NCI-H1930 (cell line): ENCODE results near the gene RSAD2.
"Not testable (repeated sequence)": the region's sequence is repeated elsewhere in the genome, so short reads cannot be mapped to it uniquely, and the experiment has no call there.

Source experiments
- DNase-seq, 2 experiments: peaks; one replicate each; lab custom pipeline; 2025; lab: John Stamatoyannopoulos, UW

Gene RSAD2

DNA sequence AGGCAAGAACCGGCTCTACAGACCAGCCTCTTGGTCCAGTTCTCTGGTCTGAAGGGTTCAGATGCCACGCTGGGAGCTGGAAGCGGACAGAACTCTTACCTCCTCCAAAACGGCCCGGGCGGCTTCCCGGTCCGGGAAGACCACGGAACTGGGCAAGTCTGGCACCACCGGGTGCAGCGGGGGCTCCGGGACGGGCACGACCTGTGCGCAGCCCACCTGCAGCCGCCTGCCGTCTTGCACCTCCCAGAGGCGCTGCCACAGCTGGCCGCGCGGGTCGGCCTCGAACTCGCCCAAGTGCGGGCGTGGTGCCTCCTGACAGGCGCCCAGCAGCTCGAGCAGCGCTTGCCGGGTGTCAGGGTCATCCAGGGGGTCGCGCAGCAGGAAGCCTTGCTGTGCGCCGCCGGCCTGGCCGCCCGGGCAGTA is 12.6 kb upstream of the RSAD2 start:
- peak in 1 of 2 experiments; percentile 26 for DNase-seq

DNA sequence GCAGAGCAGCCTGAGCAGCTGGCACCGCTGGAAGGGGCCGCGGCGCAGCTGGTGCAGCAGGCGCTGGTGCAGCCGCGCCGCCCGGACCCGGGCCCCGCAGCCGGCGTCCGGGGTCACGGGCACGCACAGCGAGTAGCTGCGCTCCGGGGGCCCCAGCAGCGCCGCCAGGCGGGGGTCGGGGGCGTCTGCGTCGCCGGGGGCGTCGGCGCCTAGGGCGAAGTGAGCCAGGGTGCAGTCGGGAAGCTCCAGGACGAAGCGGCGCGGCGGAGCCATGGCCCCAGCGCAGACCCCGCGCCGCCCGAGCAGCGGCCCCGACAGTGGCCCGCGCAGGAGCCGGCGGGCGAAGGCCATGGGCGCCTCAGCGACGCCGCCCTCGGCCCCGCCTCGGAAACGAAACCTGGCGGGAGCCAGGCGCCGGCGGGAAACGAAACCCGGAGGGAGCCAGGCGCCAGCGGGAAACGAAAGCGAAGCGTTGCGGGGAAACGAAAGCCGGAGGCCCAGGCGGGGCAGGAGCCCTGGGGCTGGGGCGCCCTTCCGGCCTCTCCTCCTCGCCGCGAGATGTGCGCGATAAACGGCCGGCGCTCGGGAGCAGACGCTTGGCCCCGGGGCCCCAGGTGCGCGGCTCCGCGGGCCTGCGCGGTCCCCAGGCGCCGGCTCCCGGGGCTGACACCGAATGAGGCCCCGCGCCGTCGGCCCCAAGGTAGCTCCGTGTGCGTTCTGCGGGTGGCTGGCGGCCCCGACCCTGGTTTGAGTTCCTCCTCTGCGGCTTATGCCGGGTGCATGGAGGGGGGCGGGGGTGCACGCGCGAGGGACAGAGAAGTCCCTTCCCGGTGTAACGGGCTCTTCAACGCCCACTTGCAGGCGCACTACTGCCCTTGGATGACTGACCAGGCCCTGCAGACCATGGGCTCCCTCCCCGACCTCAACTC is 12.0 kb upstream of the RSAD2 start, which contains the start of gene CMPK2:
Gene CMPK2 (minus strand): TSS at position 562 of the 929 bp plus-strand sequence. CDS start 211 bp downstream, at position 351.
- peak; percentile 46 to 57 for DNase-seq

DNA sequence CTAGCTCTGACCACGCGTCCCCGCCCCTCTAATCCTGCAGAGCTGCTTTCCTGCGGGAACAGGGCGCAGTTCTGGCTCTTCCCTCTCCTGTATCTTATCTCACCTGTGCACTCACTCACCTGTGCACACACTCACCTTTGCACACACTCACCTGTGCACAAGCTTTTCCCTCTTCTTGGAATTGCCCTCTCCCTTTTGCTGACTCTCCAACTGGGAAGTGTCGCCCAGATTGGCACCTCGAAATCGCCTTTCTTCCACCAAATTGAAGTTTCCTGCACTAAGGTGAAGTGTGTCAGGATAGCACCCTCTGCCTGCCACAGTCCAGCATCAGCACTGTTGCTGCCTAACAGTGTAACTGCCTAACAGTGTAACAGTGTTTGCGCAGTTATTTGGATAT is 11.3 kb upstream of the RSAD2 start:
- peak; percentile 32 to 45 for DNase-seq

DNA sequence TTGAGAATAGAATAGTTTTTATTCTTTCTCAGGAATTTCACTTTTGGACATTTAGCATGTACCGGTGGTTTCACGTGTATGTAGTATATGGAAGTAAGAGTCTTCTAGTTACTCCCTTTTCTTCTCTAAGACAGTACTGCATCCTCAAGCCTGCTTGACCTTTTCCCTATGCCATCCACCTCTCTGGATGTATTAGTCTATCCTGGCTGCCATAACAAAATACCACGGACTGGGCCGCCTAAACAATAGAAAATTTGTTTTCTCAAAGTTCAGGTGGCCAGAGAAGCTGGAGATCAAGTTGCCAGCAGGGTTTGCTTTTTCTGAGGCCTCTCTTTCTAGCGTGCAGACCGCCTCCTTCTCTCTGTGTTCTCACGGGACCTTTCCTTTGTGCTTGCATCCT is 10.6 kb upstream of the RSAD2 start:
- DNase-seq: no peak

DNA sequence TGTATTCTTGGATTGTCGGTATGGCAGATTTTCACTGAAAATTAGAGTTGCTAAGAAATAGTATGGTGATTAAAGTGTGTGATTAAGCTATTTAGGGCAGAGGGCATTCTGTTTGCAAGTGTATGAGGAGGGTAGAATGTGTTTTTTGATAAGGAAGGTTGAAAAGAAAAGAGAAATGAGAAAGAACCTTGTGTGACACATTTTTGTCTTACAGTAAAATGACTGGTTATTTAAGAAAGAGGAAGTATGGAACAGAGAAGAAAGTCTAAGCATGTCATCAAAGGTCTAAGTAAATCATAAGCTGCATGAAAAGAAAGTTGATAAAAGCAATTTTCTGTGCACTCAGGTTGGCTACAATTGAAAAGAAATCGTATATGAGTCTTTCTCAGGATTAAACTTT is 5.2 kb upstream of the RSAD2 start:
- DNase-seq: no peak

DNA sequence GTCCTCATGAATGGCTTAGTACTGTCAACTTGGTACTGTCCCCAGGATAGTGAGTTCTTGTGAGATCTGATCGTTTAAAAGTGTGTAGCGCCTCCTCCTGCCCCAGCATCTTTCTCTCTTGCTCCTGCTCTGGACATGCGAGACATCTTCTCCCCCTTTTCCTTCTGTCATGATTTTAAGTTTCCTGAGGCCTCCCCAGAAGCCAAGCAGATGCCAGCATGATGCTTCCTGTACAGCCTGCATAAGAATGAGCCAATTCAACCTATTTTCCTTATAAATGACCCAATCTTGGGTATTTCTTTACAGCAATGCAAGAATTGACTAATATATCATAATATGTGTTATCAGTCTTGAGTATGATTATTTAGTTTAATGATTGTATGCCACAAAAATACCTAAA is 3.5 kb upstream of the RSAD2 start:
- DNase-seq: no peak

DNA sequence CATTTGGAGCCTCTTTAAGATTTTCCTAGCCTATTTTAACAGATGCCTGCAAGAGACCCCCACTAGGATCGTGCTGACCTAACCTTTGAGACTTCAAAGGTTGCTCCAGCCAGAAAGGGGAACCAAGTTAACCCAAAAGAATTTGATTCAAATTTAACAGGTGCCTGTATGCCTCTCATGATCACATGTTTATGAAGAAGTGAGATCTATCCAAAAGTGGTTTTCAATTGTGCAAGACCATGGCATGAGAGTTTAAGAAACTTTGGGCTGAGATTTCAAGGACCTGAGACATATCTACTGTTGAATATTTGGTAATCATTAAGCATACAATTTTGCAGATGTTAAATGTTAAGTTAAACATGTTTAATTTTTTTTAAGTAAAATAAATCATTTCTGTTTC is 1.3 kb upstream of the RSAD2 start:
- DNase-seq: no peak

DNA sequence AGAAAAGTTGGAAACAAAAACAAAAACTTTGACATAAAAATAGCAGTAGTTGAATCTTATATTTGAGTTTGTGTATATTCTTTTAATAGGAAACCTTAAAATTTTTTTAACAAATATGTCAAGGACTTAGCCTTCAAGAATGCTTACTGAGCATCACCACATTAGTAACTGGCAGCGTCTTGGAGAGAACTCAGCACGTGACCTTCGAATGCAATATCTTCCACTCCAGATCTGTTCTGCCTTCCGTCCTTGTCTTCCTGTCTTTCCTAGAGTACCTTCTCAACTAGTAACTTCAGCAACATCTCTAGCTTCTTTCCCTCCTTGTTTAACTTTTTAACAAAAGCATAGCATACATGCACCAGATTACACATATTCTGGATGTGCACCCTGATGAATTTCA is 972 bp downstream of the RSAD2 start:
- no peak for DNase-seq

DNA sequence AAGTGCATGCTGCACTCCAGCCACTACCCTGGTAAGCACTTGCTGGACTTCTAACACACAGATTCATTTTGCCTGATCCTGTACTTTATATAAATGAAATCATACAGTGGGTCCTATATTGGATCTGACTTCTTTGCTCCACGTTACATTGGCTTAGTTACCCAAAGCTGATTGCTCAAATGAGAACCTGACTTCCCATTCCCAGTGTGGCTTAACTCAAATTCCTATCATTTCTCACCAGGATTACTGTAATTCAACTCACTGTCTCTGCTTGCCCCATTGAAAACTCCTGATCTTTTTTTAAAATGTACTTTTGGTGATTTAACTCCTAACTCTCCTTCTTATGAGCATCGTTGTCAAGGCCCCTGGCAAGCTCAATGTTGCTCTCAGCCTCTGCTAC is 1.4 kb downstream of the RSAD2 start:
- no peak for DNase-seq

DNA sequence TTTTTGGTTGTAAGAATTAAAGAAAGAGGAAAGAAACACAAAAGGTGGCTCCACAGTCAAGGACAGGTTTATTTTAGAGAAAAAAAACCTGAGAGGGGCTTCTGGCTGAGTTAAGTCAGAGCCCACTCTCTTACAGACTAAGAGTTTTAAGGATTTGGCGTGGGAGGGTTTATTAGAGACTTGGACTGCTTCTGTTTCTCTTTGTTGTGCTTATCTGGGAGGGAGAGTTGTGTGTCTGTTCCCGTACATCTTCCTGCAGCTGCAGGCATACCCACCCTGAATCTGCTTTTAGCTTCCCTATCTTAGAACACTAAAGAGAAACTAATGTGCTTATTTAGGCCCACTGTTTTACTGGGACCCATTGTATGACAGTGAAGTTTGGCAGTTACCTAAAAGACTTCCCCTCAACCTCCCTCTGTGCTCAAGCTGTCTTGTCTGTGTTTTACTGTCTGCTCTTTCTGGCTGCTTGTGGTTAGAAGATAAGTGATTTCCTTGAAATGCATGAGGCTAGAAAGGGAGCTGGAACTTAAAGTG is 2.7 kb downstream of the RSAD2 start:
- no peak for DNase-seq

DNA sequence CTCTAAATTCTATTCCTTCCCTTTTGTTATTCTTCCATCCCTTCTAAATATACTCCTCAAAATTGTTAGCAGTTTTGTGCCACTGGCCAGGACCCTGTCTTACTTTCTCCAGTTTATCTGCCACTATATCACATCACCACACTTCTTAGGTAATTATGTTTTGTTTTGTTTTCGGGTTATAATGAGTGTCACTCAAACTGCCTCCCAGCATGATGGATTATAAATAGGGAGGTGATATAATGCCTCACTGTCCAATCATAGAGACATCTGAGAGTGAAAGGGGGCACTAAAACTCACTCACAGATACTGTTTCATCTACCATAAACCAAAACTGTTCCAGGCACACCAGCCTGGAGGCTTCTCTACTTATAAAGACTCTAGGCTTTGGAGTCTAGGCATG is 3.5 kb downstream of the RSAD2 start:
- DNase-seq: no peak

DNA sequence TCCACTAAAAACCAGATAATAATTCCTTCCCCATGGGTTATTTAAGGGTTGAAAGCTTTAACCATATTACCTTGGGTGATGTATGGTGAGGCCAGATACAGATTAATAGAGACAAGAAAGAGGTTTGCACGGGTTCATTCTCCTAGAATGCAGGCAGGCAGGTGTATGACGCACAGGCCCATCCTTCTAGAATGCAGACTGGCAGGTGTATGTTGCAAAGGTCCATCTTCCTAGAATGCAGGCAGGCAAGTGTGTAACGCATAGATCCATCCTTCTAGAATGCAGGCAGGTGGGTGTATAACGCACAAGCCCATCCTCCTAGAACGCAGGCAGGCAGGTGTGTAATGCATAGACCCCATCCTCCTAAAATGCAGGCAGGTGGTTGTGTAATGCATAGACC is 3.9 kb downstream of the RSAD2 start:
- DNase-seq: no peak

DNA sequence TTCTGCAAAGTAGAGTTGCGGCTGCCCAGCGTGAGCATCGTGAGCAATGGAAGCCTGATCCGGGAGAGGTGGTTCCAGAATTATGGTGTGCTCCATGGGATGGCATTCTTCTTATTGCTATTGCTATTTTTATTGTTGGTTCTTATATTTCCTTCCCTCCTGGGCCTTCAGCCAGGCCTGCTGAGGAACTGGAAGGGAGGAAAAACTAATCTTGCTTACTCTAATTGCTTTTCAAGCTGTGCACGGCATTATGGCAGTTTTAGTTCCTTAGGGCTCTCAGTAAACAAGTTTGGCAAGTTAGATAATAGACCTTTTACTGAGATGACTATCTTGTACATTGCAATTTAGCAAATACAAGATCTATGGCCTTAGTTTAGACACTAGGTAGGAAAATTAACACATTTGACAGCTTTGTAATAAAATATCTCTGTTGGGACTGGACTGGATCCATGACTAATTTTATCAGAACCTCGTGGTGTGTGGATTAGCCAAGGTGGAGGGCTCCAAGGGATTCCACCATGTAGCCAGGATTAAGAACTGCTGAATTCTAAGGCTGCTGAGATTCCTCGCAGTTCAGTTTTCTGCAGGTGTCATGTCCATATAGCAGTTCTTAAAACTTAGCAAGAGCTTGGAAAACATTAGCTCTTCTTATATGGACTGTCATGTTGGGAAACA is 6.0 kb downstream of the RSAD2 start:
- no peak for DNase-seq

DNA sequence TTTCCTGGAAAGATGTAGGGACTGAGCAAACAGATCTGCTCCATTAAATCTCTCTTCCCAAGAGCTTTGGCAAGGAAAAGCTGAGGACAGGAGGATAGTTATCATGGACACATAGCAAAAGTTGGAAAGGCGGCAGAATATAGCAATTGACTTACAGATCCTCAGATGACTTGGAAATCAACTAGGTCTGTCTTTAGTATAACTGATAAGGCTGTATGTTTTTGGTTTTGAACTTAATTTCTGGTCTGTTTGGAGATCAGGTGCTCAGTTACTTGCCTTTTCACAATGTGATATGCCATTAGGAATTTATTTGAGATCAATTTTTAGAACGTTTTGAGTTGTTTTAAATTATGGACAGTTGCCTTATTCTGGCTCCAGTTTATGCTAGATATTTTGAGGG is 8.0 kb downstream of the RSAD2 start:
- DNase-seq: no peak

DNA sequence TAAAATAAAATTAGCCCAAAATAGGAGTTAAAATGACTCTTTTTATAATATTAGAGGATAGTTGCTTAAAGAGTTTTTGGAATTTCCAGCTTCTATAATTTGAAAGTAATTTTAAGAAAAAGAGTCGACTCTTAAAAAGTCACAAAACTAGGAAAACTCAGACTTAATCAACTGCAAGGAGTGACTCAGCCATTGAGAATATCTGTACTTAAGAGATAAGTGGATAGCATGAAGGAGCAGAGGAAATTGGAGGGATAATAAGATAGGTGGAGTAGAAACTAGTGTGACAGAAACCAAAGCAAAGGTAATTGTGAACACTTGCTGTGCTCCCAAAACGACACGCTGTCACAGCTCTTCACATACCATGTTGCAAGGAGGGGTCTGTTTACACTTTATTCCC is 8.4 kb downstream of the RSAD2 start:
- no peak for DNase-seq

DNA sequence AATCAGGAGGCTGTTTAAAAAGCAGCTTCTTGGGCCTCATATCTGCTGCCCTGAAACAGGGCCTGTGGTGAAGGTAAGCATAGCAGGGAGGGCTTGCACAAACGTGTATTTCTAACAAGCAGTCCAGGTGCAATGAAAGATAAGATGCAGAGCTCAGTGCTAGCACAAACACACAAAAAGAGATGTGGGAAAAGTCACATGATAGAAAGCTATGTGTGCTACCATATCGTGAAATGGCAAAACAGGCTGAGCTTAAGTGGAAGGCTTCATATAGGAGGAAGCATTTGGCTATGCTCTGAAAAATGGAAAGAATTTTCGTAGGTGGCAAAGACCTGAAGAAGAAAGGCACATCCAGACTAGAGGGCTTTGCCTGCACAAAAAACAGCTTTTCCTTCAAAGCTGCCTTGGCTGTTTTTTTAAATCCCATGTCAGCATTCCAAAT is 10.2 kb downstream of the RSAD2 start:
- no peak for DNase-seq

DNA sequence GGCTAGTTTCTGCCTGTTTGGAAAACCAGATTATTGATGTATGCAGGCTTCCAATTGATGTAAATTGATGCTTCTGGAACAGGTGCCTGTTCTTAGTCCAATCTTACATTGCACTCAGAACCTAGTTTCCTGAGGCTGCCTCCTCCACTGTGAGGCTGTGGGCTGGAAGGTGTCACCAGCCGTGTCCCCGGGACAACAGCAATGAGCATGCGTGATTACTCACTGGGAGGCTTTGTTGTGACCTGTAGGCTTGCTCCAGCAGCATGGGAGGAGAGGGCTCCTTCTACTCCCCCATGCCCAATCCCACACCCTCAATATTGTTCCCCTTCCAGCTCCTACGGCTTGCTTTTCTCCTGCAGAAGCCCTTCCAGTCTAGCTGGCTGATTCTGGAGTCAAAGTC is 11.1 kb downstream of the RSAD2 start:
- no peak for DNase-seq

DNA sequence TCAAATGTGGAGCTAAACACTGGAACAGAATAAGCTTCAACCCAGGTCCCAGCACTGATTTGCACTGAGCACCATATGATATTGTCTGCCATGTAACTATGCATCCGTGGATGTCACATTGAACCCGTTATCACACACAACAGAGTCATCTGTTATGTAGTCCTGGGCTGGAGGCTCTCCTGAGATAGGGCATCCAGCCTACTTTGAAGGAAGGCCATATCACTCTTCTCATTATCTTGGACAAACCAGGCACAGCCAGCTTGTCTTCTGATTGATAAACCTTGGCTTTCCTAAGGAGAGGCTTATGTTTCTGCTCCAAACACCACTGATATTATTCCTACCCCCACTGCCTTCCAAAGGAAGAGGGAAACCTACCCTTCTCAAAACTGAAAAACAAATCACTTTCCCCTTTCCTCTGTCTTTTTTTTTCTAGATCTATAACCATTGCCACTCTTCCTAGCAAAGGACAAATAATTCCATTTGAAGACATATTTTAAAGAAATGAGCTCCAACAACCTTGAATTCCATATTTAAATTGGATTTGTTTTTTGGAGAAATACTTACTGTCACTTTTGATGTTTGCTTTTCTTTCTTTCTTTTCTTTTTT is 16.4 kb downstream of the RSAD2 start:
- no peak for DNase-seq

DNA sequence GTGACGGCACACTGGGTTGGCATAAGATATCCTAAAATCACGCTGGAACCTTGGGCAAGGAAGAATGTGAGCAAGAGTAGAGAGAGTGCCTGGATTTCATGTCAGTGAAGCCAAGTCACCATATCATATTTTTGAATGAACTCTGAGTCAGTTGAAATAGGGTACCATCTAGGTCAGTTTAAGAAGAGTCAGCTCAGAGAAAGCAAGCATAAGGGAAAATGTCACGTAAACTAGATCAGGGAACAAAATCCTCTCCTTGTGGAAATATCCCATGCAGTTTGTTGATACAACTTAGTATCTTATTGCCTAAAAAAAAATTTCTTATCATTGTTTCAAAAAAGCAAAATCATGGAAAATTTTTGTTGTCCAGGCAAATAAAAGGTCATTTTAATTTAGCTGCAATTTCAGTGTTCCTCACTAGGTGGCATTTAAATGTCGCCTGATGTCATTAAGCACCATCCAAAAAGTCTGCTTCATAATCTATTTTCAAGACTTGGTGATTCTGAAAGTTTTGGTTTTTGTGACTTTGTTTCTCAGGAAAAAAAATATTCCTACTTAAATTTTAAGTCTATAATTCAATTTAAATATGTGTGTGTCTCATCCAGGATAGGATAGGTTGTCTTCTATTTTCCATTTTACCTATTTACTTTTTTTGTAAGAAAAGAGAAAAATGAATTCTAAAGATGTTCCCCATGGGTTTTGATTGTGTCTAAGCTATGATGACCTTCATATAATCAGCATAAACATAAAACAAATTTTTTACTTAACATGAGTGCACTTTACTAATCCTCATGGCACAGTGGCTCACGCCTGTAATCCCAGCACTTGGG is 19.6 kb downstream of the RSAD2 start:
- DNase-seq: peak in 1 of 2 experiments; percentile 4

DNA sequence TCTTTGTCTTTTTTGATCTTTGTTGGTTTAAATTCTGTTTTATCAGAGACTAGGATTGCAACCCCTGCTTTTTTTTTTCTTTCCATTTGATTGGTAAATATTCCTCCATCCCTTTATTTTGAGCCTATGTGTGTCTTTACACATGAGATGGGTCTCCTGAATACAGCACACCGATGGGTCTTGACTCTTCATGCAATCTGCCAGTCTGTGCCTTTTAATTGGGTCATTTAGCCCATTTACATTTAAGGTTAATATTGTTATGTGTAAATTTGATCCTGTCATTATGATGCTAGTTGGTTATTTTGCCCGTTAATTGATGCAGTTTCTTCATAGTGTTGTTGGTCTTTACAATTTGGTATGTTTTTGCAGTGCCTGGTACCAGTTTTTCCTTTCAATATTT is 25.0 kb downstream of the RSAD2 start:
- DNase-seq: not testable (repeated sequence)

DNA sequence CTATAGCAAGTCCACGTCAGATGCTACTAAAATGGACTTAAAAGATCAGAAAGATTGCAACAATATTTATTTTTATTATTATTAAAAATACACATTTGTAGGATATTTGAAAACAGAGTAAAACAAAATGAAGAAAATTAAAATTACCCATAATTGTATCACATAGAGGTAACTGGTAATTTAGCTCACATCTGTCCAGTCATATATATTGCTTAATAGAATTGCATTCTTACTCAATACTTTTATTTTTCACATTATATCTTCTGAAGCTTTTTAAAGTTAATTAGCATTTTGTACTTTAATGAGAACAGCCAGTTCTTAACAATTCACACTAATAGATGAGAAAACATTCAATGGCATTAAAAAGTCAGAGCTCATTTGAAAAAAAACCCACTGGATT is 28.1 kb downstream of the RSAD2 start:
- no peak for DNase-seq
